HepG2 (cell line): Measurements from ENCODE around the gene FITM1. TPM values are rescaled to one million over a fixed set of nuclear protein-coding genes. Genes with fewer than 3 reads are reported as not detected.

ENCODE experiments used
- ATRX ChIP-seq: sonication (generic); formaldehyde crosslinking; IDR thresholded peaks from 2 replicates; pipeline ENCODE4 v1.4.0; 2020; ENCODE audit warnings: missing genetic modification reagents, borderline replicate concordance
- BHLHE40 ChIP-seq: IDR thresholded peaks from 2 replicates; pipeline ENCODE4 v1.6.1; 2011; ENCODE audit warnings: low read length, improper control_type of control experiment
- BRF2 ChIP-seq: sonication (generic); formaldehyde crosslinking; IDR thresholded peaks from 2 replicates; pipeline ENCODE4 v1.8.1; 2022; ENCODE audit warnings: mild to moderate bottlenecking, missing genetic modification reagents
- DNMT1 ChIP-seq: sonication (generic); formaldehyde crosslinking; IDR thresholded peaks from 2 replicates; pipeline ENCODE4 v1.5.1; 2020; ENCODE audit warnings: mild to moderate bottlenecking, missing genetic modification reagents
- KAT2B ChIP-seq: fragments of 150-350 bp; IDR thresholded peaks from 2 replicates; pipeline ENCODE4 v1.6.1; 2014; ENCODE audit warnings: low read depth, low read length, borderline replicate concordance
- MTA3 ChIP-seq: sonication (generic); formaldehyde crosslinking; IDR thresholded peaks from 2 replicates; pipeline ENCODE4 v1.4.0; 2020; ENCODE audit warnings: missing genetic modification reagents
- PAF1 ChIP-seq: IDR thresholded peaks from 2 replicates; pipeline ENCODE4 v1.6.1; 2016; ENCODE audit warnings: missing genetic modification reagents, missing compliant biosample characterization
- PHF20 ChIP-seq: sonication (generic); formaldehyde crosslinking; IDR thresholded peaks from 2 replicates; pipeline ENCODE4 v1.5.0; 2020; ENCODE audit warnings: mild to moderate bottlenecking, missing genetic modification reagents
- SRY ChIP-seq: sonication (generic); formaldehyde crosslinking; IDR thresholded peaks from 2 replicates; pipeline ENCODE4 v1.8.0; 2022; ENCODE audit warnings: mild to moderate bottlenecking, missing genetic modification reagents
- ZHX2 ChIP-seq, 2 experiments: sonication (generic) in 1 of 2; formaldehyde crosslinking in 1 of 2; IDR thresholded peaks; 2 replicates each; pipeline versions ENCODE4 v1.6.1 to v1.9.0; 2014 to 2022; ENCODE audit warnings: antibody characterized with exemption in 1 of 2, borderline replicate concordance in 1 of 2, inconsistent platforms in 1 of 2, low read depth in 1 of 2, missing genetic modification reagents in 1 of 2
- ZNF121 ChIP-seq: sonication (generic); formaldehyde crosslinking; IDR thresholded peaks from 2 replicates; pipeline ENCODE4 v1.5.0; 2020; ENCODE audit warnings: mild to moderate bottlenecking, missing genetic modification reagents
- ZNF160 ChIP-seq: sonication (generic); formaldehyde crosslinking; IDR thresholded peaks from 2 replicates; pipeline ENCODE4 v1.8.0; 2022; ENCODE audit warnings: mild to moderate bottlenecking, inconsistent platforms, missing genetic modification reagents
- ZNF33A ChIP-seq: sonication (generic); formaldehyde crosslinking; IDR thresholded peaks from 2 replicates; pipeline ENCODE4 v1.5.1; 2020; ENCODE audit warnings: missing genetic modification reagents, mild to moderate bottlenecking, moderate library complexity, borderline replicate concordance
- ZNF432 ChIP-seq: sonication (generic); formaldehyde crosslinking; IDR thresholded peaks from 2 replicates; pipeline ENCODE4 v1.5.0; 2020; ENCODE audit warnings: missing genetic modification reagents, mild to moderate bottlenecking, borderline replicate concordance
- ZNF558 ChIP-seq: sonication (generic); formaldehyde crosslinking; IDR thresholded peaks from 2 replicates; pipeline ENCODE4 v1.9.0; 2022; ENCODE audit warnings: mild to moderate bottlenecking, missing genetic modification reagents, borderline replicate concordance
- ZNF572 ChIP-seq: sonication (generic); formaldehyde crosslinking; IDR thresholded peaks from 2 replicates; pipeline ENCODE4 v1.5.1; 2020; ENCODE audit warnings: mild to moderate bottlenecking, missing genetic modification reagents
- polyA plus RNA-seq, 8 experiments: library from polyadenylated mRNA; depleted of rRNA in 3 of 8; stranded (reverse) in 7 of 8; unstranded in 1 of 8; fragments of >200 nt; fragmentation: Illumina TruSeq in 4 of 8; extraction: Trizol in 4 of 8; gene quantifications; 2 replicates each; pipeline versions ENCODE4 v1.2.1 to v1.2.3, GENCODE V29; 2011 to 2016; ENCODE audit warnings: low read depth in 4 of 8, missing spikeins in 1 of 8, mixed read lengths in 1 of 8; ENCODE audit not compliant: insufficient read depth in 1 of 8
- total RNA-seq, 5 experiments: library from RNA; depleted of rRNA; stranded (reverse); fragments of >200 nt; fragmentation: Illumina TruSeq; extraction: Trizol; gene quantifications; 2 replicates each; pipeline ENCODE4 v1.2.3, GENCODE V29; 2016; ENCODE audit warnings: low read depth in 1 of 5
- TF ChIP-seq, protein P1 (sequence below): sonication (generic); formaldehyde crosslinking; IDR thresholded peaks from 2 replicates; pipeline ENCODE4 v1.5.1; 2020; ENCODE audit warnings: mild to moderate bottlenecking, missing genetic modification reagents

Gene FITM1
- total and polyA plus RNA-seq, 2 of the 13 experiments (the other 11 are each of a cell fraction or from before 2014, with no cell fraction given): 2.7 to 5.8 TPM

GRCh38 chr14:24160850-24161804 is 30.7 kb downstream of the FITM1 start, which contains the start of gene IRF9 (continued):
- TF ChIP-seq ZNF558 (CRISPR knock-in tag) (no peak), KAT2B (no peak), SRY (CRISPR knock-in tag) (peak; percentile 95), ZHX2 (IDR thresholded peaks at IDR 0.05; ENCODE audit: low read depth) (peak; percentile 85), ZHX2 (CRISPR knock-in tag; IDR thresholded peaks at IDR 0.05; ENCODE audit: borderline replicate concordance) (no peak), BHLHE40 (peak; percentile 79), DNMT1 (no peak; the same call in 1 of the 2 replicates), ZNF572 (CRISPR knock-in tag) (peak; percentile 53; the same call in 1 of the 2 replicates), MTA3 (CRISPR knock-in tag) (no peak), ZNF432 (CRISPR knock-in tag) (no peak), BRF2 (peak; percentile 56; the same call in 1 of the 2 replicates), ATRX (no peak), ZNF160 (peak; percentile 43; the same call in 1 of the 2 replicates), ZNF121 (CRISPR knock-in tag) (peak; percentile 85), ZNF33A (CRISPR knock-in tag) (no peak), PHF20 (CRISPR knock-in tag) (peak; percentile 84), PAF1 (CRISPR knock-in tag) (peak; percentile 99)
- TF ChIP-seq, protein P1, sequence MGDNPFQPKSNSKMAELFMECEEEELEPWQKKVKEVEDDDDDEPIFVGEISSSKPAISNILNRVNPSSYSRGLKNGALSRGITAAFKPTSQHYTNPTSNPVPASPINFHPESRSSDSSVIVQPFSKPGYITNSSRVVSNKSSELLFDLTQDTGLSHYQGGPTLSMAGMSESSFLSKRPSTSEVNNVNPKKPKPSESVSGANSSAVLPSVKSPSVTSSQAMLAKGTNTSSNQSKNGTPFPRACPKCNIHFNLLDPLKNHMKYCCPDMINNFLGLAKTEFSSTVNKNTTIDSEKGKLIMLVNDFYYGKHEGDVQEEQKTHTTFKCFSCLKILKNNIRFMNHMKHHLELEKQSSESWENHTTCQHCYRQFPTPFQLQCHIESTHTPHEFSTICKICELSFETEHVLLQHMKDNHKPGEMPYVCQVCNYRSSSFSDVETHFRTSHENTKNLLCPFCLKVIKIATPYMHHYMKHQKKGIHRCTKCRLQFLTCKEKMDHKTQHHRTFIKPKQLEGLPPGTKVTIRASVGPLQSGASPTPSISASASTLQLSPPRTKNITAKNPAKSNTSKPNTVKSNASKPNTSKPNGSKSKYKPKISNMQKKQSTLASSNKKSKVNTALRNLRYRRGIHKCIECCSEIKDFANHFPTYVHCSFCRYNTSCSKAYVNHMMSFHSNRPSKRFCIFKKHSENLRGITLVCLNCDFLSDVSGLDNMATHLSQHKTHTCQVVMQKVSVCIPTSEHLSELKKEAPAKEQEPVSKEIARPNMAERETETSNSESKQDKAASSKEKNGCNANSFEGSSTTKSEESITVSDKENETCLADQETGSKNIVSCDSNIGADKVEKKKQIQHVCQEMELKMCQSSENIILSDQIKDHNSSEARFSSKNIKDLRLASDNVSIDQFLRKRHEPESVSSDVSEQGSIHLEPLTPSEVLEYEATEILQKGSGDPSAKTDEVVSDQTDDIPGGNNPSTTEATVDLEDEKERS (CRISPR knock-in tag): peak; percentile 97
